Activated CD4-positive, alpha-beta T cell treated with anti-CD3 and anti-CD28 coated beads, Interleukin-2, Interleukin-4, amounts not matched to agents 100 ng/mL and 50 ng/mL, durations not matched to agents 16 hours and 8 hours (primary cell): ENCODE data around the gene MGAT4B.

Experiments used
- DNase-seq: peaks from one replicate; pipeline ENCODE4 v3.0.0-alpha.2; 2020; ENCODE audit warnings: low spot score

MGAT4B gene

GRCh38 chr5:179812135-179812825, 5.6 kb upstream of the MGAT4B start:
- DNase-seq: no peak

GRCh38 chr5:179805529-179806249, 977 bp downstream of the MGAT4B start:
- DNase-seq: no peak

GRCh38 chr5:179805070-179805528, 1.6 kb downstream of the MGAT4B start:
- DNase-seq: no peak

GRCh38 chr5:179804555-179804947, 2.1 kb downstream of the MGAT4B start:
- DNase-seq: no peak

GRCh38 chr5:179803651-179804554, 2.8 kb downstream of the MGAT4B start:
- DNase-seq: peak; percentile 45

GRCh38 chr5:179802950-179803562, 3.6 kb downstream of the MGAT4B start:
- no peak for DNase-seq

GRCh38 chr5:179802207-179802883, 4.3 kb downstream of the MGAT4B start:
- no peak for DNase-seq

GRCh38 chr5:179801304-179802206, 5.1 kb downstream of the MGAT4B start:
- DNase-seq: peak; percentile 81

GRCh38 chr5:179800696-179801201, 5.9 kb downstream of the MGAT4B start:
- DNase-seq: no peak

GRCh38 chr5:179800071-179800695, 6.5 kb downstream of the MGAT4B start:
- DNase-seq: no peak

- no peak for DNase-seq
Observed at GRCh38 chr5:179799644-179799973, 7.1 kb downstream of the MGAT4B start.

GRCh38 chr5:179798771-179799643, 7.7 kb downstream of the MGAT4B start:
- DNase-seq: no peak

GRCh38 chr5:179798144-179798770, 8.4 kb downstream of the MGAT4B start:
- DNase-seq: no peak

GRCh38 chr5:179797741-179798140, 8.9 kb downstream of the MGAT4B start:
- no peak for DNase-seq

GRCh38 chr5:179796877-179797608, 9.6 kb downstream of the MGAT4B start:
- no peak for DNase-seq

GRCh38 chr5:179795863-179796833, 10.5 kb downstream of the MGAT4B start:
- DNase-seq: peak; percentile 60
